Parathyroid adenoma (tissue), 2 donors: Measurements from ENCODE around the gene RAP1A.

Experiments
- H2AFZ ChIP-seq: fragments of 300-600 bp; sonication (generic); one replicate; pipeline ENCODE4 v1.7.0; 2017; ENCODE audit warnings: antibody characterized with exemption, mild to moderate bottlenecking
- H3K27ac ChIP-seq: fragments of 300-600 bp; sonication (generic); one replicate; pipeline ENCODE4 v1.7.0; 2017
- H3K27me3 ChIP-seq: fragments of 300-600 bp; sonication (generic); one replicate; pipeline ENCODE4 v1.7.0; 2017; ENCODE audit warnings: low read length; ENCODE audit not compliant: control insufficient read depth, insufficient read depth
- H3K36me3 ChIP-seq: fragments of 300-600 bp; sonication (generic); one replicate; pipeline ENCODE4 v1.7.0; 2017; ENCODE audit warnings: low read length; ENCODE audit not compliant: control insufficient read depth, insufficient read depth
- H3K4me1 ChIP-seq: fragments of 300-600 bp; sonication (generic); one replicate; pipeline ENCODE4 v1.7.0; 2017; ENCODE audit warnings: control low read depth
- H3K4me2 ChIP-seq: fragments of 300-600 bp; sonication (generic); one replicate; pipeline ENCODE4 v1.7.0; 2017; ENCODE audit warnings: low read length
- H3K4me3 ChIP-seq: fragments of 300-600 bp; sonication (generic); one replicate; pipeline ENCODE4 v1.7.0; 2017; ENCODE audit warnings: low read depth, low read length
- H3K79me2 ChIP-seq: fragments of 300-600 bp; sonication (generic); one replicate; pipeline ENCODE4 v1.7.0; 2017; ENCODE audit warnings: control low read depth
- H3K9ac ChIP-seq: fragments of 300-600 bp; sonication (generic); one replicate; pipeline ENCODE4 v1.7.0; 2017; ENCODE audit warnings: mild to moderate bottlenecking
- H3K9me3 ChIP-seq: fragments of 300-600 bp; sonication (generic); one replicate; pipeline ENCODE4 v1.7.0; 2017; ENCODE audit warnings: low read length; ENCODE audit not compliant: control insufficient read depth
- CTCF ChIP-seq: fragments of 300-600 bp; sonication (generic); IDR thresholded peaks from one replicate; pipeline ENCODE4 v1.7.0; 2017; ENCODE audit warnings: antibody characterized with exemption, mild to moderate bottlenecking
- donor health status: primary hyperparathyroidism.

Gene RAP1A

GRCh38 chr1:111660204-111661150 is 40.9 kb downstream of the RAP1A start:
- Histone ChIP-seq H2AFZ (no peak overlapping the region), H3K36me3 (no peaks in the 10 kb centered on the region), H3K4me3 (no peak overlapping the region), H3K79me2 (peaks cover 44% of the 10 kb centered on the region), H3K4me2 (no peak overlapping the region), H3K27ac (no peak overlapping the region), H3K4me1 (peaks cover 10% of the 10 kb centered on the region), H3K9me3 (no peaks in the 10 kb centered on the region), H3K9ac (no peak overlapping the region), H3K27me3 (no peaks in the 10 kb centered on the region)
- TF ChIP-seq CTCF: no peak

- Histone ChIP-seq H3K36me3 (no peaks in the 10 kb centered on the region), H3K9ac (no peak overlapping the region), H3K9me3 (no peaks in the 10 kb centered on the region), H2AFZ (no peak overlapping the region), H3K4me1 (peaks cover 6% of the 10 kb centered on the region), H3K79me2 (peaks cover 44% of the 10 kb centered on the region), H3K4me2 (no peak overlapping the region), H3K4me3 (no peak overlapping the region), H3K27ac (no peak overlapping the region), H3K27me3 (no peaks in the 10 kb centered on the region)
- TF ChIP-seq CTCF: no peak
Observed at GRCh38 chr1:111664652-111665051, 45.1 kb downstream of the RAP1A start.

GRCh38 chr1:111665497-111665896 is 45.9 kb downstream of the RAP1A start:
- Histone ChIP-seq H2AFZ (no peak overlapping the region), H3K79me2 (peaks cover 39% of the 10 kb centered on the region), H3K27ac (no peak overlapping the region), H3K9me3 (no peaks in the 10 kb centered on the region), H3K4me3 (no peak overlapping the region), H3K9ac (no peak overlapping the region), H3K4me1 (peaks cover 4% of the 10 kb centered on the region), H3K27me3 (no peaks in the 10 kb centered on the region), H3K36me3 (no peaks in the 10 kb centered on the region), H3K4me2 (no peak overlapping the region)
- no peak for TF ChIP-seq CTCF

- no peak overlapping the region for H3K9ac ChIP-seq
- no peaks in the 10 kb centered on the region for H3K27me3 ChIP-seq
- no peak overlapping the region for H3K4me2 ChIP-seq
- TF ChIP-seq CTCF: no peak
- H3K4me1 ChIP-seq: peaks cover 4% of the 10 kb centered on the region
- H3K79me2 ChIP-seq: peaks cover 29% of the 10 kb centered on the region
- H3K36me3 ChIP-seq: no peaks in the 10 kb centered on the region
- no peak overlapping the region for H3K27ac ChIP-seq
- no peak overlapping the region for H2AFZ ChIP-seq
- no peaks in the 10 kb centered on the region for H3K9me3 ChIP-seq
- no peak overlapping the region for H3K4me3 ChIP-seq
Observed at GRCh38 chr1:111666828-111667227, 47.2 kb downstream of the RAP1A start.
